Kidney epithelial cell (primary cell): Measurements from ENCODE around the gene DLG5. TPM values are rescaled to one million over a fixed set of nuclear protein-coding genes. Genes with fewer than 3 reads are reported as not detected.
A peak's percentile ranks its signal among the peaks of the same experiment; 100 is the strongest.

Experiments
- DNase-seq: peaks from one replicate; pipeline ENCODE4 v3.0.0-alpha.2; 2010; ENCODE audit warnings: low read depth
- H3K27me3 ChIP-seq: 2 replicates; pipeline ENCODE4 v1.6.0; 2011; ENCODE audit warnings: low read length; ENCODE audit not compliant: control insufficient read depth, insufficient read depth
- H3K36me3 ChIP-seq: 2 replicates; pipeline ENCODE4 v1.5.1; 2011; ENCODE audit warnings: low read length; ENCODE audit not compliant: control insufficient read depth, insufficient read depth
- H3K4me3 ChIP-seq: 2 replicates; pipeline ENCODE4 v1.5.1; 2011; ENCODE audit warnings: low read depth, mild to moderate bottlenecking, control low read depth, low read length
- total RNA-seq: library from RNA; depleted of rRNA; stranded (reverse); fragments of >200 nt; gene quantifications from 2 replicates; pipeline ENCODE4 v1.2.3, GENCODE V29; 2015
- TF ChIP-seq, protein P1 (sequence below): IDR thresholded peaks from 2 replicates; pipeline ENCODE4 v1.5.1; 2011; ENCODE audit warnings: mild to moderate bottlenecking, moderate library complexity, low read length, control low read depth, inconsistent platforms; ENCODE audit not compliant: insufficient read depth, poor library complexity, severe bottlenecking

Gene DLG5
- total RNA-seq, 1 donor from 2014 or later = 35.9 TPM

DNA sequence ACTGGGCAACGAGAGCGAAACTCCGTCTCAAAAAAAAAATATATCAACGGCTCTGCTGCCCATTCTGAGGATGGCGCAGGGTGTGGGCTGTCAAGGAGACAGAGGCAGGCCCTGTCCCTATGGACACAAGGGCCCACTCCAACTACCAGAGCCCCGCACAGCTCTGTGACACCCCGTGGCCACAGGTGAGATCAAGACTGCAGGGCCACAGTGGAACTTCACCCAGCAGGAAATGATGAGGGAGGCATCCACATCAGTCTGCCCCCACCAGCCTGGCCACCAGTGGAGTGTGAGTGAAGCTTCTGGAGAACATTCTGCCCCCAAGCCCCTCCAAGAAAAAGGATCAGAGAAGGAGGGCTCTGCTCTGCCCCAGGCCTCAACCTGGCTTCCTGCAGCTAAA lies 136.7 kb downstream of the DLG5 start:
- Histone ChIP-seq H3K4me3 (no peak overlapping the region), H3K36me3 (no peaks in the 10 kb centered on the region), H3K27me3 (no peaks in the 10 kb centered on the region)
- TF ChIP-seq, protein P1, sequence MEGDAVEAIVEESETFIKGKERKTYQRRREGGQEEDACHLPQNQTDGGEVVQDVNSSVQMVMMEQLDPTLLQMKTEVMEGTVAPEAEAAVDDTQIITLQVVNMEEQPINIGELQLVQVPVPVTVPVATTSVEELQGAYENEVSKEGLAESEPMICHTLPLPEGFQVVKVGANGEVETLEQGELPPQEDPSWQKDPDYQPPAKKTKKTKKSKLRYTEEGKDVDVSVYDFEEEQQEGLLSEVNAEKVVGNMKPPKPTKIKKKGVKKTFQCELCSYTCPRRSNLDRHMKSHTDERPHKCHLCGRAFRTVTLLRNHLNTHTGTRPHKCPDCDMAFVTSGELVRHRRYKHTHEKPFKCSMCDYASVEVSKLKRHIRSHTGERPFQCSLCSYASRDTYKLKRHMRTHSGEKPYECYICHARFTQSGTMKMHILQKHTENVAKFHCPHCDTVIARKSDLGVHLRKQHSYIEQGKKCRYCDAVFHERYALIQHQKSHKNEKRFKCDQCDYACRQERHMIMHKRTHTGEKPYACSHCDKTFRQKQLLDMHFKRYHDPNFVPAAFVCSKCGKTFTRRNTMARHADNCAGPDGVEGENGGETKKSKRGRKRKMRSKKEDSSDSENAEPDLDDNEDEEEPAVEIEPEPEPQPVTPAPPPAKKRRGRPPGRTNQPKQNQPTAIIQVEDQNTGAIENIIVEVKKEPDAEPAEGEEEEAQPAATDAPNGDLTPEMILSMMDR = no peak
- no peak for DNase-seq

DNA sequence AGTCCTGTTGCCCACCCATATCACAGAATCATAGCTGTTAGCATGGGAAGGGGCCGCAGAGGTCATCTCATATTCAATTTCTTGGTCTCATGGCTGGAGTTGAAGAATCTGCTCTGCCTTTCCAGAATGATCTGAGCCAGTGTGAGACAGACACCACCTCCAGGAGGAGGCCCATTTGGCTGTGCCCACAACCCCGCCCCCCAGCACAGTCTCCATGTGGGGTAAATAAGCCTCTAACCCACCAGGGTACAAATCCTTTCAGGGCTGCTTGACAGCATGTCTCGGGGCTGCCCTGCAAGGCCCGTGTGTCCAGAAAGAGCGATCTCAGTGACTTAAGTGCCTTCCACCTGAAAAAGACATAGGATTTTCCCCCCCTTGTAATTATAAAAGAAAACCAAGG lies 137.5 kb downstream of the DLG5 start:
- H3K36me3 ChIP-seq = no peaks in the 10 kb centered on the region
- DNase-seq = no peak

DNA sequence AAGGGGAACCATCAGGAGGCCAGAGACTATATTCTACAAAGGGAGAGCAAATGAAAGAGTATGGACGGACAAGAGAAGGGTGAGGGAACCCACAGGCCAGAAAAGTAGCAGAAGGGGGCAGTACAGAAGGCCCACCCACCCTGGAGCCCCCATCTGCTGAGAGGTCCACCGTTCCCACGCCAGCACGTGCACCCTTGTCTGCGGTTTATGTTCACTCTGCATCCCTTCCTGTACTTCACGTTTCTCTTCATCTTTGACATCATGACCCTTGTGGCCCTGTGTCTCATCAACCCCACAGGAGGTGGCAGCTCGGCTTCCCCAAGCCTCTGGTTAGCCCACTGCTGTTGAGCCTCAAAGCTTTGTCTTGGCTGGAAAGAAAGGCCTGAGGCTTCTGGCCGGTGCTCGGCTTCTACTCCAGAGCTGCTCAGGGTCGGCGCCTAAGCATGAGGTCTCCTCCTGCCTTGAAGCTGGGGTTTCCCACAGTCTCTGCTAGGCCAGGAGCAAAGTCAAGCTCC lies 138.0 kb downstream of the DLG5 start:
- Histone ChIP-seq H3K4me3 (no peak overlapping the region), H3K36me3 (no peaks in the 10 kb centered on the region), H3K27me3 (no peaks in the 10 kb centered on the region)
- TF ChIP-seq, protein P1 = no peak
- DNase-seq = no peak

More for the DNA sequence above, 137.5 kb downstream of the DLG5 start:
- TF ChIP-seq, protein P1 = no peak
- no peak overlapping the region for H3K4me3 ChIP-seq
- no peaks in the 10 kb centered on the region for H3K27me3 ChIP-seq

DNA sequence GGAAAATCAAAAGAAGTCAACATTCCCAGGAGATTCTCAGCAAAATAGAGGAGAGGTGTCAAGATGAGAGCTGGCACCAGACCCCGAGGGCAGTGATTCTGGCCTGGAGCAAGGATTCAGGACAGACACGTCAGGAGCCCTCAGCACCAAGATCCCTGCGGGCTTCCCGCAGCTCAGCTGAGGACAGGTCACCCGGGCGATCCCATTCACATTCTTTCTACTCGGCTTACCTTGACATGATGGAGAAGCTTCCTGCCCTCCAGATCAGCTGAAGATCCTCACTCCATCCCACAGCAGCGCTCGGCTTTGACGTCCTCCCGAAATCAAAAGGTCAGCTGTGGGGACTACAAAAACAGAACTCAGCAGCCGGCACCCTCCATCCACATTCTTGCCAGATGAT lies 139.1 kb downstream of the DLG5 start:
- no peak for DNase-seq
- Histone ChIP-seq H3K4me3 (no peak overlapping the region), H3K36me3 (no peaks in the 10 kb centered on the region), H3K27me3 (no peaks in the 10 kb centered on the region)
- TF ChIP-seq, protein P1 = no peak

DNA sequence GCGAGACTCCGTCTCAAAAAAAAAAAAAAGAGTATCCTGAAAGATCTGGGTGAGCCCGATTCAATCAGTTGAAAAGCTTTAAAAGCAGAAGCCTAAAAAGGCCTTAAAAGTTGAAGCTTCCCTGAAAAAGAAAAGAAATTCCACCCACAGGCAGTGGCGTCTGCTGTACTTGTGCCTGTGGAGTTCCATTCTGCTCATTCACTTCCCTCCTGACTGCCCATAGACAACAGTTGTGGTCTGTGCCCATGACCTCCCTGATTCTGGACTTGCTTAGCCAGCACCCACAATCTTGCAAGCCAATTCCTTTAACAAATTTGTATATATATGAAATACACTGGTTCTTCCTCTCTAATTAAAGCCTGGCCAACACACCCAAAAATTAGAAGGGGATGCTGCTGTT lies 141.7 kb downstream of the DLG5 start:
- Histone ChIP-seq H3K36me3 (no peaks in the 10 kb centered on the region), H3K4me3 (no peak overlapping the region), H3K27me3 (no peaks in the 10 kb centered on the region)
- TF ChIP-seq, protein P1 = no peak
- peak; percentile 66 for DNase-seq

DNA sequence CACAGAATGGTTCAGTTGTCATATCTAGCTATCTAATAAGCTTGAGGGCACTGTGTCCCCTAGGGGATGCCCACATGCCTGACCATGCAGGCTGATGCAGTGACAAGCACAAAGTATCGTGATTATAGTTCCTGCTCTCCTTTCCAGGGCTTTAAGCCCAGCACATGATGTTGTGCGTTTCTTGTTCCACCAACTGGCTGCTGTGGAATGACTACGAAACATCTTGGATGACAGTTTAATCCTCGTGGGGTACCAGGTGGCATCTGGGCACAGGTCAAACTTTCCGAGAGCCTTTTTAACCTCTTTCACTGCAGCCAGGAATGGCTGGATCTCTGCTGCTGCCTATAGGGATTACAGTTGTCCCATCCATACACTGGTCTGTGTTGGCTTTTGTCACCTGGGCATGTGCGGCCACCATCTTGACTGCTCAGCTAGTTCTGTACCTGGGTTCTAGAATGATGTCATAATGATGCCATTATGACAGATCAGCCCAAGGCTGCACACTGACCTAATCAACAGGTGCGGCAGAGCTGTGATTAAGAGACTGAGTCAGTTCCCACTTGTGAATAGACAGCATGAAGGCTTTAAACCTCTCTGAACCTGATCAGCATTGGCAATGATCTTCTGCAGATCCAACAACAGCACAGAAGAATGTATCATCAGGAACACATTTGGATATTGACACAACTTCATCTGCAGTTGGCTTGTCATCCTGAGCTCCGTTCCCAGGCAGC lies 144.1 kb downstream of the DLG5 start:
- no peak for DNase-seq
- no peaks in the 10 kb centered on the region for H3K36me3 ChIP-seq
- TF ChIP-seq, protein P1 = no peak

More for the DNA sequence above, 144.1 kb downstream of the DLG5 start:
- H3K27me3 ChIP-seq = no peaks in the 10 kb centered on the region
- H3K4me3 ChIP-seq = no peak overlapping the region
